Esophagus (tissue), 2 donors: ENCODE measurements around the gene KRT85. TPM values are rescaled to one million over a fixed set of nuclear protein-coding genes. Genes with fewer than 3 reads are reported as not detected.

Experiments used
- H3K27ac ChIP-seq, 2 donors: one replicate each; pipeline ENCODE4 v1.5.1; 2013; ENCODE audit warnings: low read depth in 2 of 2, mild to moderate bottlenecking in 2 of 2, inconsistent platforms in 1 of 2, low read length in 1 of 2, moderate library complexity in 1 of 2
- H3K27me3 ChIP-seq, 2 donors: one replicate each; pipeline ENCODE4 v1.6.1; 2013; ENCODE audit warnings: low read length in 2 of 2, control low read depth in 1 of 2, mild to moderate bottlenecking in 1 of 2; ENCODE audit not compliant: insufficient read depth in 2 of 2, control insufficient read depth in 1 of 2
- H3K36me3 ChIP-seq, 2 donors: one replicate each; pipeline ENCODE4 v1.6.1; 2013; ENCODE audit warnings: low read length in 1 of 2; ENCODE audit not compliant: control insufficient read depth in 2 of 2, insufficient read depth in 2 of 2
- H3K4me1 ChIP-seq, 2 donors: one replicate each; pipeline ENCODE4 v1.6.1; 2013; ENCODE audit warnings: low read length in 1 of 2; ENCODE audit not compliant: control insufficient read depth in 2 of 2, insufficient read depth in 2 of 2
- H3K4me3 ChIP-seq, 2 donors: one replicate each; pipeline ENCODE4 v1.5.1; 2013; ENCODE audit warnings: low read length in 2 of 2, mild to moderate bottlenecking in 2 of 2, low read depth in 1 of 2, moderate library complexity in 1 of 2
- H3K9me3 ChIP-seq, 2 donors: one replicate each; pipeline ENCODE4 v1.6.1; 2013; ENCODE audit warnings: mild to moderate bottlenecking in 2 of 2, low read depth in 1 of 2, low read length in 1 of 2, moderate library complexity in 1 of 2; ENCODE audit not compliant: control insufficient read depth in 2 of 2, insufficient read depth in 1 of 2
- WGBS, 2 donors: extraction: QIAGEN DNeasy Blood & Tissue Kit; methylation state at CpG; one replicate each; pipeline ENCODE4 v1.1.7; 2013; 5-methylcytosine and 5-hydroxymethylcytosine counted together
- polyA plus RNA-seq, 2 donors: library from polyadenylated mRNA; stranded (reverse); fragments of 200-250 nt; gene quantifications; one replicate each; pipeline ENCODE4 v1.2.3, GENCODE V29; 2013
- donor health status: healthy with polysubstance abuse.
- donor health status: Bipolar disorder and iron deficiency.

KRT85 gene
- polyA plus RNA-seq, 2 donors = not detected

DNA sequence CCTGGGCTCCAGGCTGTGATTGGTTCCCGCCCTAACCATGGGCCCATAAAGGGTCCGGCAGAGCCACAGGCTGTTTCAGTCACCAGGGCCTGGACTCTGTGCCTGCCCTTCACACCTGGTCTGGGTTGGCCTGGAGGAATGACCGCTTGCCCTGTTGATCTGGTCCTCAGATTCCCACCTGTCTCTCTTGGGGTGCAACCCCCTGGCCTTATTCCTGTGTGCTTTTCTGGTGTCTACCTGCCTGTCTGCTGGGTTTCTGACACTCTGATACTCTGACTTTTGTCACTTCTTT is 43.2 kb downstream of the KRT85 start:
- no peaks in the 10 kb centered on the region for H3K27me3 ChIP-seq
- H3K4me3 ChIP-seq = no peak overlapping the region
- H3K36me3 ChIP-seq = no peaks in the 10 kb centered on the region
- no peak overlapping the region for H3K27ac ChIP-seq
- H3K4me1 ChIP-seq = peaks cover 0 to 4% of the 10 kb centered on the region in 2 donors
- 80 to 93% methylated on average over 3 of the region's 3 CpGs for WGBS, 2 donors
- H3K9me3 ChIP-seq = no peaks in the 10 kb centered on the region

GRCh38 chr12:52323416-52324152 is 43.7 kb downstream of the KRT85 start:
- 90 to 92% methylated on average over 10 of the region's 10 CpGs for WGBS, 2 donors
- Histone ChIP-seq H3K4me1 (peaks cover 0 to 4% of the 10 kb centered on the region in 2 donors), H3K27me3 (no peaks in the 10 kb centered on the region), H3K4me3 (no peak overlapping the region), H3K9me3 (no peaks in the 10 kb centered on the region), H3K36me3 (no peaks in the 10 kb centered on the region), H3K27ac (no peak overlapping the region)

DNA sequence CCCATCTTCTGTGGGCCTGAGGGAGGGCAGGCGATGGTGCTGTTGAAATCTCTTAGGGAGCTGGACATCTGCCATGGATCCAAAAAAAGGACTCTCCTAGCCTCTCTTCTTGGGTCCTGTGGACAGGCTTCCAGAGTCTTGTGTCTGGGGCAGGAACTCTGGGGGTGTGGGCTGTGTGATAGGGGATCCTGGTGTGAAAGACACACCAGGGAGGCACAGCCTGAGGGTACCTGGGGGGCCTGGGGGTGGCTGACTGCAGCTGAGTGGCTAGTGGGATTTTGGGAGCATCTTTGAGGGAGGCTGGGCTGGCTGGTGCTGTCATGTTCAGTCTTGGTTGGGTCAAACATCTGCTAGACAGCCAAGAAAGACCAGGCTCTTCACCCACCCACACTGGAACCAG is 44.3 kb downstream of the KRT85 start:
- Histone ChIP-seq H3K27me3 (no peaks in the 10 kb centered on the region), H3K27ac (no peak overlapping the region), H3K4me1 (peaks cover 0 to 3% of the 10 kb centered on the region in 2 donors), H3K4me3 (no peak overlapping the region), H3K36me3 (no peaks in the 10 kb centered on the region), H3K9me3 (no peaks in the 10 kb centered on the region)
- 70 to 71% methylated on average over 1 of the region's 1 CpG for WGBS, 2 donors

- H3K27me3 ChIP-seq = no peaks in the 10 kb centered on the region
- H3K36me3 ChIP-seq = no peaks in the 10 kb centered on the region
- 95% methylated on average over 1 of the region's 1 CpG for WGBS, 2 donors
- H3K4me1 ChIP-seq = no peaks in the 10 kb centered on the region
- no peak overlapping the region for H3K27ac ChIP-seq
- H3K4me3 ChIP-seq = no peak overlapping the region
- H3K9me3 ChIP-seq = no peaks in the 10 kb centered on the region
Observed at GRCh38 chr12:52322069-52322468, 45.2 kb downstream of the KRT85 start.

GRCh38 chr12:52321418-52321817 is 45.9 kb downstream of the KRT85 start:
- Histone ChIP-seq H3K4me1 (no peaks in the 10 kb centered on the region), H3K36me3 (no peaks in the 10 kb centered on the region), H3K27me3 (no peaks in the 10 kb centered on the region), H3K9me3 (no peaks in the 10 kb centered on the region), H3K27ac (no peak overlapping the region), H3K4me3 (no peak overlapping the region)
- 67 to 72% methylated on average over 4 of the region's 4 CpGs for WGBS, 2 donors

DNA sequence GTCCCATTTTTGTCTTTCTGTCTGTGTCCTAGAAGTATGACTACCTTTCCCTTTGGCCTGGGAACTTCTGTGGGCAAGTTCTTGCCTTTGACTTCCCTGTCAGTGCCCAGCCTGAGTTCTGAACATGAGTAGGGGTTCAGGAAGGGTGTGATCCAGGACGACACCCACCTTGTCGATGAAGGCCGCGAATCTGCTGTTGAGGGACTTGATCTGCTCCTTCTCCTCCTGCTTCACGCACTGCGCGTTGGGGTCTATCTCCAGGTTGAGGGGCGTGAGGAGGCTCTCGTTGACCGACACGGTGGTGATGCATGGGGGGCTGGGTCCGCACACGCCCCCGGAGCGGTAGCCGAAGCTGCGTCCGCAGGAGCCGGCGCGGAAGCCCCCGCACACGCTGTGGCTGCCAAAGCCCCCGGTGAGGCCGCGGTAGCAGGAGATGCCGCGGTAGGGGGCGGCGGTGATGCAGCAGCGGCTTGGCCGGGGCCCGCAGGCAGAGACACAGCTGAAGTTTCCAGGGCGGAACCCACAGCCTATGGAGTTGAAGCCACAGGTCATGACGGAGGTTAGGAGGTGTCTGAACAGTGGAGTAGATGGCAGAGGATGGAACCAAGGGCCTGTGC is 46.4 kb downstream of the KRT85 start, which contains the start of gene KRT83:
KRT83 (minus strand) TSS at position 615 of the 617 bp plus-strand sequence; CDS start at position 552, 63 bp downstream.
- Histone ChIP-seq H3K4me1 (no peaks in the 10 kb centered on the region), H3K27me3 (no peaks in the 10 kb centered on the region), H3K9me3 (no peaks in the 10 kb centered on the region), H3K27ac (no peak within 1 kb of the TSS), H3K36me3 (no peaks in the 10 kb centered on the region), H3K4me3 (no peak within 1 kb of the TSS)
- WGBS, 2 donors = 69 to 76% methylated on average over 35 of the region's 35 CpGs

DNA sequence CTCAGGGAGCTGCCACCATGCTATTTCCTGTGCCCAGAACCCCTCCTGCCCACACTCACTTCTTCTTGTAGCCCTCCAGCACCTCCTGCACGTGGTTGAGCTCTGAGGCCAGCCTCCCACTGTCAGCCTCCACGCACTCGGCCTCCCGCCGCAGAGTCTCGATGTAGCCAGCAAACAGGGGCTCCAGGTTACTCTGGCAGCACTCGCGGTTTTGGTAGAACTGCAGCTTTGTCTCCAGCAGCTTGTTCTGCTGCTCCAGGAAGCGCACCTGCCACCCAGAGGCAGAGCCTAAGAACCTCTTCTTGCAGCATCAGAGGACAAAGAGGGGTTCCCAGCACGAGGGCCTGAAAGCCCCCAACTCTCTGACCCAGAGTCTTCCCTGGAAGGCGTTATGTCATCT is 48.2 kb downstream of the KRT85 start:
- Histone ChIP-seq H3K9me3 (no peaks in the 10 kb centered on the region), H3K36me3 (no peaks in the 10 kb centered on the region), H3K4me3 (no peak overlapping the region), H3K27ac (no peak overlapping the region), H3K27me3 (no peaks in the 10 kb centered on the region), H3K4me1 (no peaks in the 10 kb centered on the region)
- 64 to 75% methylated on average over 11 of the region's 11 CpGs for WGBS, 2 donors

DNA sequence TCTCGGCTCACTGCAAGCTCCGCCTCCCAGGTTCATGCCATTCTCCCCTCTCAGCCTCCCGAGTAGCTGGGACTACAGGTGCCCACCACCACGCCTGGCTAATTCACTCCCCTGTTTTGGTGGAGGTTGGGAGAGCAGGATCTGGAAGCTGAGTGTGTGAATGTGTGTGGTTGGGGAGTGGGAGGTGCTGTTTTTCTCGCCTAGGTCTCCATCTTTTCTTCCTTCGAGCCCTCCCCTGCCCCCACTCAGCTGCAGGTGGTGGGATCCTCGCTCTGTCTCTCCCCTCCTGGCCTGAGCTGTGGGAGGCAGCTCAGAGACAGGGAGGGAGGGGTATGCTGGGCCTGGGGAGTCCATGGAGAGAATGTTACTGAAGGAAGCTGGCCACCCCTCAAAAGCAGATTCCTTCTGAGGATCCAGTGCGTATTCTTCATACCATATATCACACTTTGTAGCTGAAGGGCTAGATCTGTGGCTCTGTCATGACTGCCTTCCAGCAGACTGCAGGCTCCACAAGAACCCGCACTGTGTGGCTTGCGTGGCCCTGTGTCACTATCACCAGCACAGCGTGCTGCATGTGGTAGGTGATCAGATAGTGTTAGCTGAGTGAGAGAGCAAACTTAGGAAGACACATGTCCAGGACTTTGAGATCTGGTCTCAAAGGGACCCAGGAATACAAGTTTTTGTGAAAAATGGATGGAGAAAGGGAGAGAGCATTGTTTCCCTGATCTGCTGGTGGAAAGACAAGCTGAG is 48.9 kb downstream of the KRT85 start:
- no peaks in the 10 kb centered on the region for H3K27me3 ChIP-seq
- 82 to 87% methylated on average over 11 of the region's 11 CpGs for WGBS, 2 donors

GRCh38 chr12:52317468-52318052 is 49.7 kb downstream of the KRT85 start:
- no peak overlapping the region for H3K4me3 ChIP-seq
- 84 to 88% methylated on average over 12 of the region's 12 CpGs for WGBS, 2 donors
- no peaks in the 10 kb centered on the region for H3K9me3 ChIP-seq
- H3K27me3 ChIP-seq = no peaks in the 10 kb centered on the region
- no peaks in the 10 kb centered on the region for H3K4me1 ChIP-seq
- no peaks in the 10 kb centered on the region for H3K36me3 ChIP-seq
- H3K27ac ChIP-seq = no peak overlapping the region

More for the DNA sequence above, 48.9 kb downstream of the KRT85 start:
- H3K36me3 ChIP-seq = no peaks in the 10 kb centered on the region
- no peak overlapping the region for H3K4me3 ChIP-seq
- no peaks in the 10 kb centered on the region for H3K9me3 ChIP-seq
- no peak overlapping the region for H3K27ac ChIP-seq
- no peaks in the 10 kb centered on the region for H3K4me1 ChIP-seq
